ENCODE data around the gene UBAC2. TPM values are rescaled to one million over a fixed set of nuclear protein-coding genes. Genes with fewer than 3 reads are reported as not detected.

Gene UBAC2
- total and polyA plus RNA-seq, 2 of the 4 experiments (the other 2 are of a cell fraction), result 20.8 to 36.3 TPM

GRCh38 chr13:99421758-99422585, 221.3 kb downstream of the UBAC2 start:
- ATAC-seq (ENCODE audit: low read depth) (no peak), DNase-seq (no peak)
- intact Hi-C loops (cut with micrococcal nuclease) (no loop called here), dilution Hi-C loops (cut with HindIII; ENCODE audit: low sequenced_read_pairs, unreplicated experiment) (no loop called here), in situ Hi-C loops (cut with MboI; ENCODE audit: low sequenced_read_pairs) (no loop called here)
- no peak overlapping the region for H3K14ac ChIP-seq (replicated peaks; ENCODE audit: low read depth, low read length)
- H3K36me3 ChIP-seq (ENCODE audit: control insufficient read depth, insufficient read depth, low read length), result no peaks in the 10 kb centered on the region
- no peak overlapping the region for H3K27ac ChIP-seq (ENCODE audit: insufficient read depth, low read length)
- no peak overlapping the region for H2AFZ ChIP-seq (replicated peaks; ENCODE audit: low read length, poor library complexity)
- no TSS peak for BruUV-seq (replicated peaks)
- no peak overlapping the region for H3K4ac ChIP-seq (ENCODE audit: low read depth, low read length)
- no peaks in the 10 kb centered on the region for H3K79me1 ChIP-seq (ENCODE audit: low read depth in 1 of 2, low read length in 2 of 2)
- no peaks in the 10 kb centered on the region for H4K20me1 ChIP-seq (ENCODE audit: insufficient read depth, low read length)
- WGBS, 2 experiments (ENCODE audit: extremely low coverage in 2 of 2, insufficient read length in 1 of 2), result 100% methylated on average over 1 of the region's 9 CpGs; no CpG with 5 or more reads in 1 of the 2 experiments
- H3K4me2 ChIP-seq (ENCODE audit: low read depth, low read length), result no peak overlapping the region
- H3K56ac ChIP-seq (ENCODE audit: extremely low read depth, insufficient read depth, low read length), result no peak overlapping the region
- H3K9me3 ChIP-seq (ENCODE audit: control insufficient read depth, insufficient read depth, low read length), result peaks cover 1% of the 10 kb centered on the region; the same call in 1 of the 2 replicates
- no peak overlapping the region for H2BK5ac ChIP-seq (ENCODE audit: low read depth, low read length, poor library complexity, severe bottlenecking)
- H2BK15ac ChIP-seq (ENCODE audit: low read depth, low read length), result no peak overlapping the region
- H4K8ac ChIP-seq (ENCODE audit: low read depth in 2 of 2, low read length in 2 of 2), result no peak overlapping the region
- no peak overlapping the region for H2AK5ac ChIP-seq (ENCODE audit: low read depth, low read length)
- no peaks in the 10 kb centered on the region for H3K4me1 ChIP-seq (ENCODE audit: control insufficient read depth, insufficient read depth, low read length)
- H3K4me3 ChIP-seq (ENCODE audit: insufficient read depth, low read depth, low read length), result no peak overlapping the region
- peaks cover 43% of the 10 kb centered on the region for H3K27me3 ChIP-seq (ENCODE audit: control insufficient read depth, insufficient read depth, low read length)
- TF ChIP-seq CEBPB (IDR thresholded peaks at IDR 0.05; ENCODE audit: low read depth, low read length) (no peak), SMC3 (IDR thresholded peaks at IDR 0.05; ENCODE audit: low read depth, low read length) (no peak), CTCF (conservative IDR thresholded peaks at IDR 0.05; ENCODE audit: low read depth, low read length) (no peak), NFE2L2 (IDR thresholded peaks at IDR 0.05; ENCODE audit: low read depth, low read length) (no peak), POLR2A (IDR thresholded peaks at IDR 0.05; ENCODE audit: low read depth, low read length) (no peak), RFX5 (IDR thresholded peaks at IDR 0.05; ENCODE audit: low read depth, low read length) (no peak), BHLHE40 (IDR thresholded peaks at IDR 0.05; ENCODE audit: low read depth, low read length) (no peak)
- POLR2A ChIA-PET (ENCODE audit: unreplicated experiment), result no interaction called here
- no peak overlapping the region for H2BK20ac ChIP-seq (ENCODE audit: low read depth, low read length)
- no peak overlapping the region for H3K18ac ChIP-seq (ENCODE audit: low read depth, low read length)
- H4K91ac ChIP-seq (ENCODE audit: insufficient read depth, low read depth, low read length), result no peak overlapping the region
- no peaks in the 10 kb centered on the region for H3K9me1 ChIP-seq (ENCODE audit: insufficient read depth, low read length)
- no peak overlapping the region for H4K5ac ChIP-seq (ENCODE audit: low read depth, low read length)
- no peak overlapping the region for H3K23ac ChIP-seq (ENCODE audit: low read depth, low read length)
- H3K9ac ChIP-seq (ENCODE audit: low read depth, low read length), result no peak overlapping the region
- H2AK9ac ChIP-seq (replicated peaks; ENCODE audit: low read depth, low read length, poor library complexity), result no peak overlapping the region
- no peak overlapping the region for H2BK120ac ChIP-seq (ENCODE audit: low read depth, low read length)
- CTCF ChIA-PET, result no interaction called here

Data from IMR-90 (cell line).